Activated CD4-positive, alpha-beta T cell treated with anti-CD3 and anti-CD28 coated beads for 36 hours (primary cell): ENCODE data around the gene ARHGAP29. TPM values are rescaled to one million over a fixed set of nuclear protein-coding genes. Genes with fewer than 3 reads are reported as not detected.
"Not testable (repeated sequence)": the region's sequence is repeated elsewhere in the genome, so short reads cannot be mapped to it uniquely, and the experiment has no call there.

Experiments used
- ATAC-seq: fragments of 200-7000 bp; cut with Tn5 transposase; one replicate; pipeline ENCODE4 v1.10.0; 2021; ENCODE audit warnings: mild to moderate bottlenecking, moderate library complexity
- CTCF ChIA-PET: fragments of 350-600 bp; sonication (Branson Sonifier 250); formaldehyde crosslinking; loops from one replicate; lab custom pipeline; 2021; ENCODE audit warnings: antibody characterized with exemption; lab: Charles Lee
- POLR2A ChIA-PET: fragments of 350-600 bp; sonication (Branson Sonifier 250); formaldehyde crosslinking; loops from one replicate; lab custom pipeline; 2021; ENCODE audit warnings: antibody characterized with exemption, inconsistent platforms; lab: Charles Lee
- DNase-seq: peaks from one replicate; pipeline ENCODE4 v3.0.0-alpha.2; 2020
- H3K27ac Mint-ChIP-seq: one replicate; pipeline ENCODE4 v1.8.0; 2021; ENCODE audit warnings: mixed read lengths
- H3K27me3 Mint-ChIP-seq: one replicate; pipeline ENCODE4 v1.8.0; 2021; ENCODE audit warnings: mixed read lengths
- H3K36me3 Mint-ChIP-seq: one replicate; pipeline ENCODE4 v1.8.0; 2021; ENCODE audit warnings: low read depth, mixed read lengths
- H3K4me1 Mint-ChIP-seq: one replicate; pipeline ENCODE4 v1.8.0; 2021; ENCODE audit warnings: mixed read lengths
- H3K4me3 Mint-ChIP-seq: one replicate; pipeline ENCODE4 v1.8.0; 2021; ENCODE audit warnings: mild to moderate bottlenecking, moderate library complexity, mixed read lengths
- H3K9me3 Mint-ChIP-seq: one replicate; pipeline ENCODE4 v1.8.0; 2021; ENCODE audit warnings: low read depth, mixed read lengths
- intact Hi-C, 2 experiments: fragments of 100-400 bp; cut with DNase I in 1 of 2; cut with micrococcal nuclease in 1 of 2; formaldehyde crosslinking; loops; one replicate each; pipeline versions ENCODE4 v1.14.2 to v1.15.1; 2022 to 2024; cut with DNase I, micrococcal nuclease
- total RNA-seq, 2 experiments: library from RNA; stranded (reverse); gene quantifications; one replicate each; pipeline ENCODE4 v1.2.3, GENCODE V29; 2021

The ARHGAP29 gene
- total RNA-seq, 2 experiments from 2014 or later = 0.21 to 0.23 TPM

GRCh38 chr1:94164885-94165284 lies 72.5 kb downstream of the ARHGAP29 start:
- intact Hi-C loops, CTCF ChIA-PET, DNase-seq, H3K9me3 Mint-ChIP-seq, POLR2A ChIA-PET, H3K4me1 Mint-ChIP-seq, H3K36me3 Mint-ChIP-seq, H3K4me3 Mint-ChIP-seq, H3K27ac Mint-ChIP-seq, ATAC-seq: not testable (repeated sequence)
- peaks cover 17% of the 10 kb centered on the region for H3K27me3 Mint-ChIP-seq

- H3K27ac Mint-ChIP-seq, DNase-seq, CTCF ChIA-PET, intact Hi-C loops, ATAC-seq, H3K36me3 Mint-ChIP-seq, POLR2A ChIA-PET, H3K4me3 Mint-ChIP-seq, H3K9me3 Mint-ChIP-seq, H3K4me1 Mint-ChIP-seq: not testable (repeated sequence)
- H3K27me3 Mint-ChIP-seq = peaks cover 12% of the 10 kb centered on the region
These were observed 73.3 kb downstream of the ARHGAP29 start for GRCh38 chr1:94164121-94164520.

GRCh38 chr1:94163249-94163648 lies 74.1 kb downstream of the ARHGAP29 start:
- POLR2A ChIA-PET, intact Hi-C loops, CTCF ChIA-PET, H3K9me3 Mint-ChIP-seq, DNase-seq, H3K4me1 Mint-ChIP-seq, ATAC-seq, H3K4me3 Mint-ChIP-seq, H3K36me3 Mint-ChIP-seq, H3K27ac Mint-ChIP-seq: not testable (repeated sequence)
- peaks cover 14% of the 10 kb centered on the region for H3K27me3 Mint-ChIP-seq

GRCh38 chr1:94160811-94161210 lies 76.6 kb downstream of the ARHGAP29 start:
- Mint-ChIP-seq H3K9me3 (no peaks in the 10 kb centered on the region), H3K27ac (no peak overlapping the region), H3K4me3 (no peak overlapping the region), H3K27me3 (peaks cover 14% of the 10 kb centered on the region), H3K36me3 (no peaks in the 10 kb centered on the region), H3K4me1 (no peaks in the 10 kb centered on the region)
- ATAC-seq (no peak), DNase-seq (no peak)
- ChIA-PET CTCF (no interaction called here), POLR2A (no interaction called here)
- intact Hi-C loops = no loop called here

- H3K9me3 Mint-ChIP-seq = no peaks in the 10 kb centered on the region
- DNase-seq (no peak), ATAC-seq (no peak)
- H3K27ac Mint-ChIP-seq = no peak overlapping the region
- ChIA-PET CTCF (interaction anchor here (0.6 kb wide), 2 partner anchors 92 to 116 kb away, joined by 3 read pairs; no protein-coding TSS in a partner anchor), POLR2A (no interaction called here)
- no peaks in the 10 kb centered on the region for H3K4me1 Mint-ChIP-seq
- intact Hi-C loops = no loop called here
- H3K36me3 Mint-ChIP-seq = no peaks in the 10 kb centered on the region
- H3K27me3 Mint-ChIP-seq = peaks cover 3% of the 10 kb centered on the region
- H3K4me3 Mint-ChIP-seq = no peak overlapping the region
These were observed 81.2 kb downstream of the ARHGAP29 start for GRCh38 chr1:94156096-94156625.

GRCh38 chr1:94154989-94155388 lies 82.4 kb downstream of the ARHGAP29 start:
- no peaks in the 10 kb centered on the region for H3K4me1 Mint-ChIP-seq
- ChIA-PET CTCF (no interaction called here), POLR2A (no interaction called here)
- no peaks in the 10 kb centered on the region for H3K9me3 Mint-ChIP-seq
- intact Hi-C loops = no loop called here
- no peak overlapping the region for H3K4me3 Mint-ChIP-seq
- DNase-seq = no peak
- H3K36me3 Mint-ChIP-seq = no peaks in the 10 kb centered on the region
- ATAC-seq = no peak
- no peak overlapping the region for H3K27ac Mint-ChIP-seq
- peaks cover 3% of the 10 kb centered on the region for H3K27me3 Mint-ChIP-seq

- intact Hi-C loops = no loop called here
- Mint-ChIP-seq H3K4me1 (no peaks in the 10 kb centered on the region), H3K27me3 (no peaks in the 10 kb centered on the region), H3K36me3 (no peaks in the 10 kb centered on the region), H3K9me3 (no peaks in the 10 kb centered on the region), H3K27ac (no peak overlapping the region), H3K4me3 (no peak overlapping the region)
- CTCF ChIA-PET = interaction anchor here (0.9 to 1.4 kb wide), 2 partner anchors 30 to 309 kb away, joined by 3 to 4 read pairs; no protein-coding TSS in a partner anchor
- POLR2A ChIA-PET = no interaction called here
- ATAC-seq (no peak), DNase-seq (no peak)
These were observed 84.3 kb downstream of the ARHGAP29 start for GRCh38 chr1:94153133-94153532.

- H3K36me3 Mint-ChIP-seq, CTCF ChIA-PET, intact Hi-C loops, ATAC-seq, POLR2A ChIA-PET, H3K27me3 Mint-ChIP-seq, H3K4me1 Mint-ChIP-seq, H3K4me3 Mint-ChIP-seq, DNase-seq, H3K27ac Mint-ChIP-seq, H3K9me3 Mint-ChIP-seq: not testable (repeated sequence)
These were observed 88.2 kb downstream of the ARHGAP29 start for GRCh38 chr1:94149166-94149565.

- ChIA-PET POLR2A (no interaction called here), CTCF (no interaction called here)
- peaks cover 2% of the 10 kb centered on the region for H3K27me3 Mint-ChIP-seq
- H3K9me3 Mint-ChIP-seq = no peaks in the 10 kb centered on the region
- no peak overlapping the region for H3K27ac Mint-ChIP-seq
- DNase-seq = no peak
- no peaks in the 10 kb centered on the region for H3K4me1 Mint-ChIP-seq
- no peak for ATAC-seq
- no peak overlapping the region for H3K4me3 Mint-ChIP-seq
- intact Hi-C loops = no loop called here
- H3K36me3 Mint-ChIP-seq = no peaks in the 10 kb centered on the region
These were observed 91.1 kb downstream of the ARHGAP29 start for GRCh38 chr1:94146273-94146672.

GRCh38 chr1:94144836-94145235 lies 92.5 kb downstream of the ARHGAP29 start:
- no peak overlapping the region for H3K27ac Mint-ChIP-seq
- ChIA-PET POLR2A (no interaction called here), CTCF (no interaction called here)
- H3K4me1 Mint-ChIP-seq = no peaks in the 10 kb centered on the region
- intact Hi-C loops = no loop called here
- no peak overlapping the region for H3K4me3 Mint-ChIP-seq
- ATAC-seq (no peak), DNase-seq (no peak)
- no peaks in the 10 kb centered on the region for H3K36me3 Mint-ChIP-seq
- H3K9me3 Mint-ChIP-seq = no peaks in the 10 kb centered on the region
- peaks cover 2% of the 10 kb centered on the region for H3K27me3 Mint-ChIP-seq

- Mint-ChIP-seq H3K9me3 (no peaks in the 10 kb centered on the region), H3K36me3 (no peaks in the 10 kb centered on the region), H3K27ac (no peak overlapping the region), H3K4me1 (no peaks in the 10 kb centered on the region), H3K4me3 (no peak overlapping the region), H3K27me3 (peaks cover 2% of the 10 kb centered on the region)
- intact Hi-C loops = no loop called here
- ChIA-PET CTCF (interaction anchor here (0.6 kb wide), 1 partner anchor 320 kb away, joined by 3 read pairs; no protein-coding TSS in a partner anchor), POLR2A (no interaction called here)
- DNase-seq (no peak), ATAC-seq (no peak)
These were observed 93.6 kb downstream of the ARHGAP29 start for GRCh38 chr1:94143809-94144176.

GRCh38 chr1:94143173-94143808 lies 94.1 kb downstream of the ARHGAP29 start:
- ChIA-PET CTCF (interaction anchor here (0.6 kb wide), 1 partner anchor 320 kb away, joined by 3 read pairs; no protein-coding TSS in a partner anchor), POLR2A (no interaction called here)
- intact Hi-C loops = no loop called here
- peaks cover 2% of the 10 kb centered on the region for H3K27me3 Mint-ChIP-seq
- H3K4me3 Mint-ChIP-seq = no peak overlapping the region
- ATAC-seq (no peak), DNase-seq (no peak)
- H3K27ac Mint-ChIP-seq = no peak overlapping the region
- no peaks in the 10 kb centered on the region for H3K4me1 Mint-ChIP-seq
- no peaks in the 10 kb centered on the region for H3K9me3 Mint-ChIP-seq
- H3K36me3 Mint-ChIP-seq = no peaks in the 10 kb centered on the region
